ENCODE measurements around the gene FBXL14.

- TF ChIP-seq CTCF (IDR thresholded peaks at IDR 0.05; ENCODE audit: insufficient read depth, low read length, poor library complexity, severe bottlenecking) (no peak), EZH2phosphoT487 (conservative IDR thresholded peaks at IDR 0.05; ENCODE audit: low read length) (no peak)
Measured at GRCh38 chr12:1579651-1580435, 14.5 kb downstream of the FBXL14 start.

Data from SU-DHL-6 (cell line).